ENCODE measurements around the gene SLC44A5. TPM values are rescaled to one million over a fixed set of nuclear protein-coding genes. Genes with fewer than 3 reads are reported as not detected.

The SLC44A5 gene
- total RNA-seq, 2 donors from 2014 or later: 0.17 to 5.4 TPM

DNA sequence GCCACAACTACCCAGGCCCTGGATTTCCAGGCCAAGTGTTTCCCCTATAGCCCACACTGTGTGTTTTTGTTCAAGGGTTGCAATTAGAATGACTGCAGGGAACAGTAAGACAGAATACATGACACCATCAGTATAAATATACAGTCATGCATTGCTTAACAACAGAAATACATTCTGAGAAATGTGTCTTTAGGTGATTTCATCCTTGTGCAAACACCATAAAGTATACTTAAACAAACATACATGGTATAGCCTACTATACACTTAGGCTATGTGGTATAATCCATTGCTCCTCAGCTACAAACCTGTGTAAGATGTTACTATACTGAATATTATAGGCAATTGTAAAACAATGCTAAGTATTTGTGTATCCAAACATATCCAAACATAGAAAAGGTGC lies 7.5 kb upstream of the SLC44A5 start:
- Histone ChIP-seq H3K36me3 (no peaks in the 10 kb centered on the region), H3K9ac (ENCODE audit: low read depth in 2 of 2, low read length in 2 of 2) (no peak overlapping the region), H3K27ac (no peak overlapping the region), H3K9me3 (no peaks in the 10 kb centered on the region), H3K4me3 (no peak overlapping the region), H3K4me1 (peaks cover 4% of the 10 kb centered on the region), H3K27me3 (peaks cover 36% of the 10 kb centered on the region)
- DNase-seq: no peak
- intact Hi-C loops (cut with DNase I): no loop called here
- TF ChIP-seq, protein P1, sequence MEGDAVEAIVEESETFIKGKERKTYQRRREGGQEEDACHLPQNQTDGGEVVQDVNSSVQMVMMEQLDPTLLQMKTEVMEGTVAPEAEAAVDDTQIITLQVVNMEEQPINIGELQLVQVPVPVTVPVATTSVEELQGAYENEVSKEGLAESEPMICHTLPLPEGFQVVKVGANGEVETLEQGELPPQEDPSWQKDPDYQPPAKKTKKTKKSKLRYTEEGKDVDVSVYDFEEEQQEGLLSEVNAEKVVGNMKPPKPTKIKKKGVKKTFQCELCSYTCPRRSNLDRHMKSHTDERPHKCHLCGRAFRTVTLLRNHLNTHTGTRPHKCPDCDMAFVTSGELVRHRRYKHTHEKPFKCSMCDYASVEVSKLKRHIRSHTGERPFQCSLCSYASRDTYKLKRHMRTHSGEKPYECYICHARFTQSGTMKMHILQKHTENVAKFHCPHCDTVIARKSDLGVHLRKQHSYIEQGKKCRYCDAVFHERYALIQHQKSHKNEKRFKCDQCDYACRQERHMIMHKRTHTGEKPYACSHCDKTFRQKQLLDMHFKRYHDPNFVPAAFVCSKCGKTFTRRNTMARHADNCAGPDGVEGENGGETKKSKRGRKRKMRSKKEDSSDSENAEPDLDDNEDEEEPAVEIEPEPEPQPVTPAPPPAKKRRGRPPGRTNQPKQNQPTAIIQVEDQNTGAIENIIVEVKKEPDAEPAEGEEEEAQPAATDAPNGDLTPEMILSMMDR (IDR thresholded peaks at IDR 0.05): no peak

DNA sequence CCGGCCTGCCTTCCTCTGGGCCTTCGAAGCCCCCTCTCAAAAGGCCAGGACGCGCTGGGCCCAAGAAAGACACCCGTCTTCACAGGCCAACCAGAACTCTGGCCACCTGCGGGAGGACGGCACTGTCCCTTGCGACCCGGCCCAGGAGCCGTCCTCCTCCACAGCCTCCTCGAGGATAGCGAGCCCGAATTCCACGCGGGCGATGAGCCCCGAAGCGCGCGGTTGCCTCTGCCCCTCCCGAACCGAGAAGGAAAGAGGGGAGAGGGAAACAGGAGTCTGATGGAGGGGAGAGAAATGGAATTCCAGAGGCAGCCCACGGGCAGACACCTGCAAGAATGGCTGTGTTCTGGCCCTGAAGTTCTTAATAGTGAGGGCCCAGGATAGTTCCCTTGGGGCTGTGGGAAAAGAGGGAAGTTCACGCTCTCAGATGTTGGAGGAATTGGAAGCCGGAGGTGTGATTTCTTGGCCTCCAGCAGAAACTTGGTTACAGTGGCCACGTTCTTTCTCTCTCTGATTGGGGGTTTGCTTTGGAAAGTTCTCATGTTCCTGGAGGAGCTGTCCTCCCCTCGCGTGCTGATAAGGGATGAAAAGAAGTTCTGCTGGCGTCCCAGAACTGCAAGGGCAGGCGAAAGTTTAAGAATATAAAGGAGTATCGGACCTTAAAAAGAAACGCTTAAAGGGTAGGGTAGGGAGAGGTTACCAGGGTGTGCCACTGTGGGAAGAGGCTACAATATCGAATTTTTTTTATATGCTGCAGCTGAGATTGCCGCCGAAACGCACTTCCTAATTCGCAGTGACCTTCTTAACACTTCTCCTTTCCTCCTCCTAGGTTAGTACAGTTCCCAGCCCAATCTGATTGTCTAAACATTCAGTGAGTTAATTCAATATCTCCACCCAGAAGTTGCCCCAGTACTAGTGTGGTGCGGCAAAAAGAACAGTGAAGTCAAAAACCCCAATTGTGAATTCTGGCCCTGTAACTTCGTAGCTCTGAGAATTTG lies 5.8 kb upstream of the SLC44A5 start:
- intact Hi-C loops (cut with DNase I): no loop called here
- TF ChIP-seq, protein P1 (IDR thresholded peaks at IDR 0.05): no peak
- Histone ChIP-seq H3K4me3 (peak overlapping the region; percentile 22), H3K9ac (ENCODE audit: low read depth in 2 of 2, low read length in 2 of 2) (no peak overlapping the region), H3K27ac (no peak overlapping the region), H3K9me3 (no peaks in the 10 kb centered on the region), H3K4me1 (peaks cover 4% of the 10 kb centered on the region), H3K36me3 (no peaks in the 10 kb centered on the region), H3K27me3 (peaks cover 42% of the 10 kb centered on the region)
- DNase-seq: no peak

DNA sequence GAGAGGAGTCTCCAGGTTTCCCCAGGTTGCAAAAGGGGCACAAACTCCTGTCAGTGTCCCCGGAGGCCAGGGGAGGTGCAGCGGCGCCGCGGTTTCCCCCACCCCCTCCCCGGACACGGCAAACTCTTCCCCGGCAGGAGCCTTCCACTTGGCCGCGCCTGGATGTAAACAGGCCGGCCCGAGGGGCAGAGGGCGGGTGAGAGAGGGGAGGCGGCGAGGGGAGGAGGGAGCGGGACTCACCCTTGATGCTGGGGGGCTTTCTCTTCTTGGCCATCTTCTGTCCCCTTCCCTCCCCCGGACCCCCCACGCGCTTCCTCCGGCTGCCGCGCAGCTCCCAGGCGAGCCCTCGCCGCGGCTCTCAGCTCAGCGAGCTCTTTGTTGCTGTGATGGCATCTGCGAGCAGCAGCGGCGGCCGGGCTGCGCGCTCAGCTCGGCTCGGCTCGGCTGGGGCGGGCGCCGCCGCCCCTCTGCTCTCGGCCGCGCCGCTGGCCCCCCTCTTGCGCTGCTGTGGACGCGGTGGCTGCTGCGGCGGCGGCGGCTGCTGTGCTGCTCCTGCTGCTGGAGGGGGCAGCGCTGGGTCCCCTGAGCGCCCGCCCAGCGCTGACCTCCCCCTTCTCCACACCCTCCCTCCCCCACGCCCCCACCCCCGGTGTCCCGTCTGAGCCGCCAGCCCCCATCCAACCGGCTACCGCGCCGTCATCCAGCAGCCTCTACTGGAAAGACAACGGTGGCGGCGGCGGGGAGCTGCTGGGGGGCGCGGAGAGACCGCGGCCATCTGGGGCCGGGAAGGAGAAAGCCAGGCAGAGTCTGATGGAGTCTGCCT lies 4.9 kb upstream of the SLC44A5 start:
- TF ChIP-seq, protein P1 (IDR thresholded peaks at IDR 0.05): no peak
- Histone ChIP-seq H3K36me3 (no peaks in the 10 kb centered on the region), H3K27ac (no peak overlapping the region), H3K27me3 (peaks cover 42% of the 10 kb centered on the region), H3K9me3 (no peaks in the 10 kb centered on the region), H3K4me1 (peaks cover 4% of the 10 kb centered on the region), H3K4me3 (peak overlapping the region; percentile 22), H3K9ac (ENCODE audit: low read depth in 2 of 2, low read length in 2 of 2) (no peak overlapping the region)
- DNase-seq: peak; percentile 15
- intact Hi-C loops (cut with DNase I): no loop called here

DNA sequence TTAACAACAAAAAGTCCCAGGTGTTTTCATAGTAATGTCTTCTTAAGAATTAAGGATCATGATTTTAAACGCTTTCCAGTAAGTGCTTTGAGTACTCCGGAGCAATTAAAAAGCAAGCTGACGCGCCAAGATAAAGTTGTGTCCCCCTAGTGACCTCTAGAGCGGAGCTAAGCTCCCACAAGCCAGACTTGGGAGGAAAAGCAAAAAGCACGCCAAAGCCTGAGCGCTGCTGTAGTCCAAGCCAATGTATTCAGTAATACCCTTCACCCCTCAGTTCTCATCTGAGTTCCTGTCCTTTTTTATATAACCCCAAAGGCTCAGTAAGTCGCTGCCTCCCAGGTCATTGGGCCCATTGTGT lies 3.5 kb upstream of the SLC44A5 start:
- H3K9ac ChIP-seq (ENCODE audit: low read depth in 2 of 2, low read length in 2 of 2): no peak overlapping the region
- TF ChIP-seq, protein P1 (IDR thresholded peaks at IDR 0.05): no peak
- H3K9me3 ChIP-seq: no peaks in the 10 kb centered on the region
- no peak overlapping the region for H3K4me3 ChIP-seq
- no peak for DNase-seq
- peaks cover 42% of the 10 kb centered on the region for H3K27me3 ChIP-seq
- intact Hi-C loops (cut with DNase I): no loop called here
- peaks cover 4% of the 10 kb centered on the region for H3K4me1 ChIP-seq
- H3K36me3 ChIP-seq: no peaks in the 10 kb centered on the region
- H3K27ac ChIP-seq: no peak overlapping the region

DNA sequence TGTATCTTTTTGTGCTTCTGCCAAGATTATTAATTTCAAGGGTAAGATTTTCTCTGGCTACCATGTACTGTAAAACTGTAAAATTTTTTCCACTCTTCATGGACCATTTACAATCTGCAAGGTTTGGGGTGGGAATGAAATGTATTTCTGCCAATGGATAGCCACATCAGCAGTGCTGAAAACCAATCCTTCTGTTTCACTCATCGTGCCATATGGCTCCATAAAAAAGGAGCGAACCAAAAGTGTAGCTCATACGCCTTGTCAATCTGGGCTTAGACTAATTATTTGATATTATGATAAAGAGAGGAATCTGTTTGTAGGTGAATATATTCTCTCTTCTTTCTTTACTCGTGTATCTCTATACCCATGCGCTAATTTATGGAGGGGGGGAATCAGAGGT lies 3.0 kb upstream of the SLC44A5 start:
- DNase-seq: no peak
- no peak overlapping the region for H3K9ac ChIP-seq (ENCODE audit: low read depth in 2 of 2, low read length in 2 of 2)
- no peaks in the 10 kb centered on the region for H3K36me3 ChIP-seq
- peaks cover 4% of the 10 kb centered on the region for H3K4me1 ChIP-seq
- intact Hi-C loops (cut with DNase I): no loop called here
- H3K27ac ChIP-seq: no peak overlapping the region
- H3K27me3 ChIP-seq: peaks cover 42% of the 10 kb centered on the region
- no peak overlapping the region for H3K4me3 ChIP-seq
- TF ChIP-seq, protein P1 (IDR thresholded peaks at IDR 0.05): no peak
- H3K9me3 ChIP-seq: no peaks in the 10 kb centered on the region
